ENCODE measurements around the gene MVB12B. TPM values are rescaled to one million over a fixed set of nuclear protein-coding genes. Genes with fewer than 3 reads are reported as not detected.

Gene MVB12B
- total RNA-seq, 2 donors from 2014 or later = 1.1 to 13.3 TPM

GRCh38 chr9:126346031-126346430 is 19.4 kb downstream of the MVB12B start:
- Mint-ChIP-seq H3K27ac (no peak overlapping the region), H3K4me1 (ENCODE audit: low read depth in 2 of 2) (peaks cover 0 to 11% of the 10 kb centered on the region in 2 donors), H3K27me3 (no peaks in the 10 kb centered on the region), H3K4me3 (no peak overlapping the region), H3K9me3 (no peaks in the 10 kb centered on the region), H3K36me3 (peaks cover 7% of the 10 kb centered on the region)
- ATAC-seq (no peak), DNase-seq (ENCODE audit: low spot score) (no peak)

DNA sequence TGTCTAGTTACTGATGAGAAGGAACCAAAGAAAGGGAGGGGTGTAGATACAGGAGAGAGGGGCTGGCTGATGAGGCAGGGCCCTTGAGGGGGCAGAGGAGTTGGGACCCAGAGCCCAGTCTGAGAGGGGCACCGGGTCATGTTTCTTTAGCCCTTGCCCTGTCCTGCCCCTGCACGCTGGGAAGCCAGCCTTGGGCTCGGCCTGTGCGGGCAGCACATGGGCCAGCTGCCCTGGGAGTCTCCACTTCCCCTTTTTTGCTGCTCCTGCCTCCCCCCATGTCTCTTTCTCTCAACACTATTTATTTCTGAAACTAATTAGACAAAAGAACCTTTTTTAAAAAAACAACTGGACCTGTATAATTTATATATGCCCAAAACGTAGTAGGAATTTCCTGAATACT is 20.5 kb downstream of the MVB12B start:
- no peak for DNase-seq (ENCODE audit: low spot score)
- ATAC-seq = no peak
- no peaks in the 10 kb centered on the region for H3K27me3 Mint-ChIP-seq
- no peak overlapping the region for H3K4me3 Mint-ChIP-seq
- H3K36me3 Mint-ChIP-seq = peaks cover 12% of the 10 kb centered on the region
- no peak overlapping the region for H3K27ac Mint-ChIP-seq
- no peaks in the 10 kb centered on the region for H3K9me3 Mint-ChIP-seq
- H3K4me1 Mint-ChIP-seq (ENCODE audit: low read depth in 2 of 2) = peaks cover 0 to 9% of the 10 kb centered on the region in 2 donors

DNA sequence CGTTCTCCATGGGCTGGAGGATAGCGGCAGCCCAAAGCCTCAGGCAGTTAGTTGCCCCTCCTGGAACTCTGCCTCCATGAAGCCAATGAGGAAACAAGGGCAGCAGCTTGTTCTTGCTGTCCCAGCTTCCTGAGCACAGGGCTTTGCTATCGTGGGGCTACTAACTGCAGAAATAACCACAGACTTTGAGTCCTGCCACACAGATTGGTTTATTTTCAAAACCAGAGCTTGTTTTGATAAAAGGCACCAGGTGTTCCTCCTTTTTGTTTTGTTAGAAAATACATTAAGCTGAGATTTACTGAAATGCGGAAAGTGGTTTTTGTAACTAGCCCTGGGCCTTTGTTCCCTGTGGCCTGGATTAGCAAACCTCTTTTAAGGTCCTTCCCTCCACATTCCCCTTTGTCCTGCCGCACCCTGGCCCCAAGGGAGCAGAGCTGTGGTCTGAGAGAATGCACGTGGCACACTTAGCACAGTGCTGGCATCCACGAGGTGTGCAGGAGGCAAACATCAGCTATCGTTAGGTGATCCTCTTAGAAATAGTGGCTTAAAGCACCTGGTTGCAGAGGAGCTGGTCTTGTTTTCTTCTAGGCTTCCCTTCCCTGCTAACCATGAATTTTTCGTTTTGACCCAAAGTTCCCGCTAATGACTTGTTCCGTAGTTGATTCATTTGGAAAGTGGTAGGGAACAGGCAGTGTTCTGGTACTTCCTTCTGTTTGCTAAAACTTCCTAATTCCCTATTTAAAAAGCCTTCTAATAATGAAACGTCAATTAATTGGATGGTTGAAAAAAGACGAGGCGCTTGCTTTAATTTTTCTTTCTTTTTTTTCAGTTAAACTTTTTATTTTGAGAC is 21.5 kb downstream of the MVB12B start:
- no peaks in the 10 kb centered on the region for H3K27me3 Mint-ChIP-seq
- no peaks in the 10 kb centered on the region for H3K9me3 Mint-ChIP-seq
- ATAC-seq (no peak), DNase-seq (ENCODE audit: low spot score) (no peak)
- H3K4me3 Mint-ChIP-seq = no peak overlapping the region
- no peak overlapping the region for H3K27ac Mint-ChIP-seq
- peaks cover 0 to 7% of the 10 kb centered on the region in 2 donors for H3K4me1 Mint-ChIP-seq (ENCODE audit: low read depth in 2 of 2)
- peaks cover 12% of the 10 kb centered on the region for H3K36me3 Mint-ChIP-seq

DNA sequence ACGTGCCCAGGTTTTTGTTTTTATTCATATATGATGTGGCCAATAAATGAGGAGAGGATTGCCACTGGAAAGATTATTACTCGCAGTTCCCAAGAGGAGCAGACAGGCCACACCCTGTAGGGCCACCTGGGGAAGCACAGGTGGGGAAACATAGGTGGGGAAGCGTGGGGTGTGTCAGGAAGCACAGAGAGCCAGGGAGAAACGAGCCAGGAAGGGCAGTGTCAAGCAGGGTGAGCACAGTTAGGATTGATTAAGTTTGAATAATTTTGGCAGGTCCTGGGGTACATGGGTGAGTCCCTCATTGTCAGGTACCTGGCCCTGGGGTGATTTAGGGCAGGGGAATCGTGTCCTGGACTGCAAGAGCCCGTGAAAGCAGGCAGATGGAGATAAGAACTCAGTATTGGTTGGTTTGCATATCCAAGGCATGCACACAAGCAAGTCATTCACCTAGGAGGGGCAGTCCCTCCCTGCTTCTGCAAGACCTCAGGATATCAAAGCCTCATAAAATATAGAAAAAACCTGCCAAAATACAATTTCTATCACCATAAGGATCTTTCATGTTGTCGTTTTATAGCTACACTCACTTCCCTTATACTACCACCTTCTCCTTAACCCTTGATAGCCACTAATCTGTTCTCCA is 22.4 kb downstream of the MVB12B start:
- Mint-ChIP-seq H3K27ac (no peak overlapping the region), H3K4me1 (ENCODE audit: low read depth in 2 of 2) (peaks cover 0 to 11% of the 10 kb centered on the region in 2 donors), H3K9me3 (no peaks in the 10 kb centered on the region), H3K4me3 (no peak overlapping the region), H3K27me3 (no peaks in the 10 kb centered on the region), H3K36me3 (peaks cover 12% of the 10 kb centered on the region)
- no peak for ATAC-seq
- no peak for DNase-seq (ENCODE audit: low spot score)

DNA sequence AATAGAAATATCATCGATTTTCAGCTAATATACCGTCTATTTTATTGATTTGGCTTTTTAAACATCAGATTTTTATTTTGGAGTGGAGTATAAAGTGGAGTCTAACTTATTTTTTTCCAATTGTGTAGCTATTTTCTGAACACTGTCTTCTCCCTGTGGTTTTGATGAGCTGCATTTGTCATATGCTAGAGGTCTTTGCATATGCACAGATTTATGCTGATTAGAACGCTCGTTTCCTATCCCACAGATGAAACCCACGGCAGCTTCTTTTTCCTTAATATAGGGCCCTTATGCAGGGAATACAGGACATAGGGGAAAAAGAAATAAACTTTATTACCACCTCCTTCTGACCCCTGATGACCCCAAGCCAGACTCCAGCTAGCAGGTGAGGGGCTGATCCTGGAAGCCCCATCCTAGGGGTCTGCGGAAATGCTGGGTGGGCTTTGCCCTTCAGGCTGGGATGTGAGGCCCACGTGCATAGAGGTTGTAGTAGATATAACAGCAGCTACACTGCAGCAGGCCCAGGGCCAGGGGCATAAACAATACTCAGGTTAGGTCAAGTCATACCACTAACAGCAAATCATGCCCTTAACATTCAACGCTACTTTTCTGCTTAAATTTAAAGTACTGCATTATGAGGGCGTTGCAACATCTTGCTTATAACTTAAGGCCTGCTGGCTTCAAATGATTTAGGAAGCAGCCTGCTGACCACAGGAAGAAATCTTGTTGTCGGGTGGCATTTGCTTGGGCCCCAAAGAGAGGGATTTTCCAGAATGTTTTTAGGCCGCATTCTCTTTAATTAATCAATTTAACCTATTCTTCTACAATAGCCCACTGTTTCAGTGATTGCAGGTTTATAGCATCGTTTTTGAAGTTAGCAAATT is 28.5 kb downstream of the MVB12B start:
- Mint-ChIP-seq H3K4me1 (ENCODE audit: low read depth in 2 of 2) (peaks cover 0 to 20% of the 10 kb centered on the region in 2 donors), H3K4me3 (no peak overlapping the region), H3K27me3 (no peaks in the 10 kb centered on the region), H3K27ac (no peak overlapping the region), H3K9me3 (no peaks in the 10 kb centered on the region), H3K36me3 (peaks cover 17% of the 10 kb centered on the region)
- DNase-seq (ENCODE audit: low spot score) = no peak
- ATAC-seq = no peak

- H3K27me3 Mint-ChIP-seq = no peaks in the 10 kb centered on the region
- no peak overlapping the region for H3K4me3 Mint-ChIP-seq
- no peak for DNase-seq (ENCODE audit: low spot score)
- peaks cover 26% of the 10 kb centered on the region for H3K36me3 Mint-ChIP-seq
- H3K9me3 Mint-ChIP-seq = peaks cover 5% of the 10 kb centered on the region
- H3K27ac Mint-ChIP-seq = no peak overlapping the region
- peaks cover 0 to 16% of the 10 kb centered on the region in 2 donors for H3K4me1 Mint-ChIP-seq (ENCODE audit: low read depth in 2 of 2)
- ATAC-seq = no peak
These were observed 30.4 kb downstream of the MVB12B start for GRCh38 chr9:126357074-126357473.

DNA sequence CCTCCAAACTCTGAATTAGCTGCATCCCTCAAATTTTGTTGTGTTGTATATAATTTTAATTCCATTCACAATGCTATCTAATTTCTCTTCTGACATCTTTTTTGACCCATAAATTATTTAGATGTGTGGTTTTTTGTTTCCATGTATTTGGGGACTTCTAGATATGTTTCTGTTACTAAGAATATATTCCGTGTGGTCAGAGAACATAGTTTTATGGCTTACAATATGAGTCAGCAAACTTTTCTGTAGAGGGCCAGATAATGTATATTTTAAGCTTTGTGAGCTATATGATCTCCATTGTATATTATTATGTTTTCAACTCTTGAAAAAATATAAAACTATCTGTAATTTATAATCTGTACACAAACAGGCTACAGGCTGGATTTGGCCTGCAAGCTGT is 33.4 kb downstream of the MVB12B start:
- Mint-ChIP-seq H3K9me3 (peaks cover 7% of the 10 kb centered on the region), H3K27me3 (no peaks in the 10 kb centered on the region), H3K4me1 (ENCODE audit: low read depth in 2 of 2) (peaks cover 0 to 7% of the 10 kb centered on the region in 2 donors), H3K27ac (peak overlapping the region in 1 of 2 donors; percentile 65), H3K4me3 (peak overlapping the region; percentile 60), H3K36me3 (peaks cover 41% of the 10 kb centered on the region)
- peak in 1 of 2 donors; percentile 69 for ATAC-seq
- DNase-seq (ENCODE audit: low spot score) = no peak

DNA sequence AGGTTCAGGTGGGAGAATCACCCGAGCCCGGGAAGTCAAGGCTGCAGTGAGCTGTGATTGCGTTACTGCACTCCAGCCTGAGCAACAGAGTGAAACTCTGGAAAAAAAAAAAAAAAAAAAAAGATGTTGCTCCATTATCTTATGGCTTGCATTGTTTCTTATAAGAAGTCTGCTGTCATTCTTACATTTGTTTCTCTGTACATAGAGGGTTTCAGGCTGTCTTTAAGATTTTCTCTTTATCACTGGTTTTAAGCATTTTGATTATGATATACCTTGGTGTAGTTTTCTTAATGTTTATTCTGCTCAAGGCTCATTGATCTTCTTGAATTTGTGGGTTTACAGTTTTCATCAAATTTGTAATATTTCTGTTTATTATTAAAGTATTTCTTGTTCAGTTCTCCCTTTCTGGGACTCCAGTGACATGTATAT is 35.2 kb downstream of the MVB12B start:
- peaks cover 7% of the 10 kb centered on the region for H3K9me3 Mint-ChIP-seq
- DNase-seq (ENCODE audit: low spot score) (no peak), ATAC-seq (no peak)
- H3K27ac Mint-ChIP-seq = no peak overlapping the region
- no peak overlapping the region for H3K4me3 Mint-ChIP-seq
- peaks cover 3 to 7% of the 10 kb centered on the region in 2 donors for H3K4me1 Mint-ChIP-seq (ENCODE audit: low read depth in 2 of 2)
- no peaks in the 10 kb centered on the region for H3K27me3 Mint-ChIP-seq
- peaks cover 41% of the 10 kb centered on the region for H3K36me3 Mint-ChIP-seq

- no peaks in the 10 kb centered on the region for H3K27me3 Mint-ChIP-seq
- DNase-seq (ENCODE audit: low spot score) = no peak
- ATAC-seq = no peak
- no peak overlapping the region for H3K4me3 Mint-ChIP-seq
- H3K9me3 Mint-ChIP-seq = peaks cover 7% of the 10 kb centered on the region
- peaks cover 4 to 7% of the 10 kb centered on the region in 2 donors for H3K4me1 Mint-ChIP-seq (ENCODE audit: low read depth in 2 of 2)
- no peak overlapping the region for H3K27ac Mint-ChIP-seq
- peaks cover 41% of the 10 kb centered on the region for H3K36me3 Mint-ChIP-seq
These were observed 36.6 kb downstream of the MVB12B start for GRCh38 chr9:126363250-126363649.

- peaks cover 4 to 7% of the 10 kb centered on the region in 2 donors for H3K4me1 Mint-ChIP-seq (ENCODE audit: low read depth in 2 of 2)
- H3K27ac Mint-ChIP-seq = no peak overlapping the region
- DNase-seq (ENCODE audit: low spot score) (no peak), ATAC-seq (no peak)
- no peak overlapping the region for H3K4me3 Mint-ChIP-seq
- no peaks in the 10 kb centered on the region for H3K27me3 Mint-ChIP-seq
- peaks cover 41% of the 10 kb centered on the region for H3K36me3 Mint-ChIP-seq
- H3K9me3 Mint-ChIP-seq = peaks cover 7% of the 10 kb centered on the region
These were observed 37.4 kb downstream of the MVB12B start for GRCh38 chr9:126363847-126364671.

- no peak overlapping the region for H3K4me3 Mint-ChIP-seq
- no peak for DNase-seq (ENCODE audit: low spot score)
- H3K27me3 Mint-ChIP-seq = no peaks in the 10 kb centered on the region
- H3K27ac Mint-ChIP-seq = no peak overlapping the region
- H3K4me1 Mint-ChIP-seq (ENCODE audit: low read depth in 2 of 2) = peaks cover 0 to 4% of the 10 kb centered on the region in 2 donors
- H3K36me3 Mint-ChIP-seq = peaks cover 28% of the 10 kb centered on the region
- peaks cover 7% of the 10 kb centered on the region for H3K9me3 Mint-ChIP-seq
- no peak for ATAC-seq
These were observed 39.2 kb downstream of the MVB12B start for GRCh38 chr9:126365780-126366179.

- Mint-ChIP-seq H3K27ac (no peak overlapping the region), H3K27me3 (no peaks in the 10 kb centered on the region), H3K9me3 (peaks cover 2% of the 10 kb centered on the region), H3K4me3 (no peak overlapping the region), H3K36me3 (peaks cover 21% of the 10 kb centered on the region), H3K4me1 (ENCODE audit: low read depth in 2 of 2) (peaks cover 0 to 4% of the 10 kb centered on the region in 2 donors)
- no peak for DNase-seq (ENCODE audit: low spot score)
- no peak for ATAC-seq
These were observed 39.9 kb downstream of the MVB12B start for GRCh38 chr9:126366366-126367011.

Measured in natural killer cell treated with Interleukin-12 subunit alpha and Interleukin-12 subunit beta and Interleukin-15 and Interleukin-18, amount 100 ng/mL, for 72 hours (primary cell).